Measurements from ENCODE around the gene PDCL3. TPM values are rescaled to one million over a fixed set of nuclear protein-coding genes. Genes with fewer than 3 reads are reported as not detected.

The PDCL3 gene
- total RNA-seq (10 to 100 TPM in 6 of 7 donors, 1 to 10 TPM in 1; 9.8 to 24.6 (median 19.1) TPM), polyA plus RNA-seq (10 to 100 TPM; 19.8 to 34.5 TPM)
- long read RNA-seq, donor 1, transcript PDCL3-201 (6 exons, 1,337 nt): major isoform, 88 of 96 reads
- long read RNA-seq, donor 1, partial matches to known transcripts: 5 of 96 reads
- long read RNA-seq, donor 1, other reads (novel, unspliced or antisense): 3 of 96 reads
- long read RNA-seq, donor 2, transcript PDCL3-201 (6 exons, 1,337 nt): major isoform, 44 of 49 reads
- long read RNA-seq, donor 2, partial matches to known transcripts: 5 of 49 reads
- long read RNA-seq, donor 2, other reads (novel, unspliced or antisense): 0 of 49 reads
- long read RNA-seq, donor 3, transcript PDCL3-201 (6 exons, 1,337 nt): major isoform, 47 of 47 reads
- long read RNA-seq, donor 3, partial matches to known transcripts: 0 of 47 reads
- long read RNA-seq, donor 3, other reads (novel, unspliced or antisense): 0 of 47 reads

DNA sequence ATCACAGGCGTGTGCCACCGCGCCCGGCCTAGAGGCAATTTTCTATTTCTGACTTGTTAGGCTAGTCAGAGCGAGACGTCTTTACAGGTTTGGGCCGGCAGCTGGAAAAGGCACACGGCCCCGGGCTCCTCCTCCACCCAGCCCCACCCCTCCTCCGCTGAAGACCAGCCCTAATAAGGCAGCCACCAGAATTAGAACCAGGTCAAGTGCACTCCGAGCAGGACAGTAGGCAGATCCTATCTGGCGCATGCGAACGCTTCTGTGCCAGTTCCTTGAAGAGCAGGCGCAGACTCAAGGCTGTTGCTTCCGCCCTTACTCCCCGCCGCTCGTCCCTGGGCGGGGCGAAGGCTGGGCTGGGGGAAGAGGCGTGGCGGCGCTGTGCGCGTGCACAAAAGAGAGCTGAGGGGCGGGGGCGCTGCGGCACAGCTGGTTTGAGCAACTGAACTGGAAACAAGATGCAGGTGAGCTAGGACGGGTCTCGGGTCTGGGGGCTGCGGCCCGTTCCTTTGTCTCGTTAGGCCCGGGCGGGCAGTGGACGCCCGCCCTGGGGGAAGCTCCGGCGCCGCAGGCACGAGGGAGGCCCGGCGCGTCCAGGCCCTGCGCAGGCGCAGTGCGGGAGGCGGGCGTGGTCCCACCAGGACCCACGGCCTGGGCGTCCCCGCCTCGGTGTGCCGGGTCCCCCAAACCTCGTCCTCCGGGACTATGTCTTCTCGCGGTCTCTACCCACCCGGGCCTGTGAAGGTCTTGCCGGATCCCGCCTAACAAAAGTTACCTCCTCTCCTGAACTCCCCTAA lies at the start of gene PDCL3:
Gene PDCL3 (plus strand): TSS at position 381 of the 794 bp plus-strand sequence. CDS start 75 bp downstream, at position 456.
- intact Hi-C loops (cut with DNase I): loop anchor here in 1 of 4 donors (5.0 kb wide), 1 partner anchor 146 kb away; the partner anchor contains the start of gene CHST10
- TF ChIP-seq POLR2A (IDR thresholded peaks at IDR 0.05) (no peak), EP300 (IDR thresholded peaks at IDR 0.05) (peak; percentile 15)
- TF ChIP-seq, protein P1, sequence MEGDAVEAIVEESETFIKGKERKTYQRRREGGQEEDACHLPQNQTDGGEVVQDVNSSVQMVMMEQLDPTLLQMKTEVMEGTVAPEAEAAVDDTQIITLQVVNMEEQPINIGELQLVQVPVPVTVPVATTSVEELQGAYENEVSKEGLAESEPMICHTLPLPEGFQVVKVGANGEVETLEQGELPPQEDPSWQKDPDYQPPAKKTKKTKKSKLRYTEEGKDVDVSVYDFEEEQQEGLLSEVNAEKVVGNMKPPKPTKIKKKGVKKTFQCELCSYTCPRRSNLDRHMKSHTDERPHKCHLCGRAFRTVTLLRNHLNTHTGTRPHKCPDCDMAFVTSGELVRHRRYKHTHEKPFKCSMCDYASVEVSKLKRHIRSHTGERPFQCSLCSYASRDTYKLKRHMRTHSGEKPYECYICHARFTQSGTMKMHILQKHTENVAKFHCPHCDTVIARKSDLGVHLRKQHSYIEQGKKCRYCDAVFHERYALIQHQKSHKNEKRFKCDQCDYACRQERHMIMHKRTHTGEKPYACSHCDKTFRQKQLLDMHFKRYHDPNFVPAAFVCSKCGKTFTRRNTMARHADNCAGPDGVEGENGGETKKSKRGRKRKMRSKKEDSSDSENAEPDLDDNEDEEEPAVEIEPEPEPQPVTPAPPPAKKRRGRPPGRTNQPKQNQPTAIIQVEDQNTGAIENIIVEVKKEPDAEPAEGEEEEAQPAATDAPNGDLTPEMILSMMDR (IDR thresholded peaks at IDR 0.05): peak in 1 of 3 donors; percentile 12
- whole genome bisulfite sequencing, 3 donors: 0 to 1% (median 1%) methylated on average over 53 to 62 of the region's 62 CpGs
- Histone ChIP-seq H3K4me3 (peak within 1 kb of the TSS; percentile 87), H3K9me3 (no peaks in the 10 kb centered on the region), H3K27me3 (no peaks in the 10 kb centered on the region), H3K27ac (peak within 1 kb of the TSS; percentile 67 to 83), H3K4me1 (ENCODE audit: insufficient read depth) (peaks cover 6% of the 10 kb centered on the region), H3K36me3 (no peaks in the 10 kb centered on the region)
- peak; percentile 94 to 96 (median 94) for DNase-seq

DNA sequence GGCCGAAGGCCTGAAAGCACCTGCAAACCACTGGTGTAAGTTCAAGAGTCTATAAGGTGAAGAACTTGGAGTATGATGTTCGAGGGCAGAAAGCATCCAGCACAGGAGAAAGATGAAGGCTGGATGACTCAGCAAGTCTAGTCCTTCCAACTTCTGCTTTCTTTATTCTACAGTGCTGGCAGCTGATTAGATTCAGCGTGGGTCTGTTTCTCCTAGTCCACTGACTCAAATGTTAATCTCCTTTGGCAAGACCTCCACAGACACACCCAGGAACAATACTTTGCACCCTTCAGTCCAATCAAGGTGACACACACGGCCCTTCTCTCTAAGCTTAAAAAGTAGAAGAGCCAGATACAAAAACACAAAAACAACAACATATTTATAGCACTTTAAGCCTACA lies 49.1 kb upstream of the PDCL3 start:
- intact Hi-C loops (cut with DNase I): no loop called here
- 46 to 55% (median 48%) methylated on average over 4 of the region's 4 CpGs for WGBS, 3 donors
- no peak for DNase-seq
- Histone ChIP-seq H3K27ac (no peak overlapping the region), H3K36me3 (no peaks in the 10 kb centered on the region), H3K27me3 (no peaks in the 10 kb centered on the region), H3K9me3 (no peaks in the 10 kb centered on the region), H3K4me1 (ENCODE audit: insufficient read depth) (no peaks in the 10 kb centered on the region), H3K4me3 (no peak overlapping the region)
- TF ChIP-seq, protein P1 (IDR thresholded peaks at IDR 0.05): no peak

DNA sequence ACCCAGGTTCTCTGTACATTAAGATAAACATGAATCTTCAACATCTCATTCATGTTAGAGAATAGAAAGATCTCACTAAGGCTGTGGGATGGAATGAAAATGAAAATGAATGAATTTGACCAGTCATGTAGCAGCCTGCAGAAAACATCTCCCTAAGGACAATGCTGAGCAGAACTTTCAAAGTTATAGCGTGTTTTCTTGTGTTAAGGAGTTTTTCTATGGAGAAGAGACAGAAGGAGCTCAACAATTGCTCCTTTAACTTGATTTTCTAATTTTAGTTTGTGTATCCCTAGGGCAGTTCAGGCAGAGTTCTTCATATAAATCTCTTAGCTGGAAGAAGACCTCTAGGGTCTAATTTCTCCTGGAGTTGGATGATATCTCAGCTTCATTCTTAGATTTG lies 45.2 kb upstream of the PDCL3 start:
- Histone ChIP-seq H3K9me3 (no peaks in the 10 kb centered on the region), H3K27ac (no peak overlapping the region), H3K4me1 (ENCODE audit: insufficient read depth) (no peaks in the 10 kb centered on the region), H3K36me3 (no peaks in the 10 kb centered on the region), H3K4me3 (no peak overlapping the region), H3K27me3 (no peaks in the 10 kb centered on the region)
- WGBS, 3 donors: 72 to 82% (median 75%) methylated on average over 1 of the region's 1 CpG
- intact Hi-C loops (cut with DNase I): no loop called here
- DNase-seq: no peak
- TF ChIP-seq, protein P1 (IDR thresholded peaks at IDR 0.05): no peak
- no peak for TF ChIP-seq POLR2A (IDR thresholded peaks at IDR 0.05)
- no peak for TF ChIP-seq EP300 (IDR thresholded peaks at IDR 0.05)

DNA sequence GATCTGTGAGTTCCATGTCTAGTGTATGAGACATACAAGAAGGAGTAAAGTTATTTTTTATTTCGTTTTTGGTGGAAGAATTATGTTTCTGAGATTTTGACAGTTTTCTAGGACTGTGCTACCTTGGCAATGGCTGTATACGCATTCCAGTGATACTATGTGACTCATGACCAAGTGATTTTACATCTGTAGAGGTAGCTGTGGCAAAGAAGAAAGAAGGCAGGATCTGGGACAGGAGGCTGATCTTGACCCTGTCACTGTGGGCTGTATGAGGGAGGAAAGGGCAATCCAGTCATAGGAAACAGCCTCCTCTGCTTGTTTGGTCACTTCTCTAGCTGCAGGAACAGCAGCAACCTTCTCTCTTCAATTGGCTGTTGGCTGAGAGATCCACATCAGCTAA lies 44.0 kb upstream of the PDCL3 start:
- Histone ChIP-seq H3K27ac (no peak overlapping the region), H3K4me1 (ENCODE audit: insufficient read depth) (no peaks in the 10 kb centered on the region), H3K36me3 (no peaks in the 10 kb centered on the region), H3K27me3 (no peaks in the 10 kb centered on the region), H3K4me3 (no peak overlapping the region), H3K9me3 (no peaks in the 10 kb centered on the region)
- WGBS, 3 donors: 44 to 54% (median 47%) methylated on average over 2 of the region's 2 CpGs
- intact Hi-C loops (cut with DNase I): no loop called here
- no peak for DNase-seq
- TF ChIP-seq EP300 (IDR thresholded peaks at IDR 0.05) (no peak), POLR2A (IDR thresholded peaks at IDR 0.05) (no peak)
- TF ChIP-seq, protein P1 (IDR thresholded peaks at IDR 0.05): no peak

Measured in ovary (tissue), 10 donors.